Stimulated activated CD4-positive, alpha-beta T cell treated with anti-CD3 and anti-CD28 coated beads, Interleukin-12 subunit alpha, Interleukin-12 subunit beta, amount 100 ng/mL, for 4 hours (primary cell): ENCODE measurements around the gene LAMA5.

ENCODE experiments used
- DNase-seq: peaks from one replicate; pipeline ENCODE4 v3.0.0-alpha.2; 2020

The LAMA5 gene

GRCh38 chr20:62301111-62301668 lies 65.9 kb downstream of the LAMA5 start:
- no peak for DNase-seq

- no peak for DNase-seq
Observed at GRCh38 chr20:62300319-62300718, 66.8 kb downstream of the LAMA5 start.

GRCh38 chr20:62299666-62300236 lies 67.4 kb downstream of the LAMA5 start:
- DNase-seq: no peak

GRCh38 chr20:62298577-62299249 lies 68.4 kb downstream of the LAMA5 start:
- DNase-seq: no peak

- DNase-seq: no peak
Observed at GRCh38 chr20:62297449-62298227, 69.5 kb downstream of the LAMA5 start.

- no peak for DNase-seq
Observed at GRCh38 chr20:62296724-62297448, 70.2 kb downstream of the LAMA5 start.

- no peak for DNase-seq
Observed at GRCh38 chr20:62294516-62294915, 72.6 kb downstream of the LAMA5 start.

- DNase-seq: no peak
Observed at GRCh38 chr20:62293946-62294345, 73.2 kb downstream of the LAMA5 start.

GRCh38 chr20:62293111-62293784 lies 73.9 kb downstream of the LAMA5 start:
- DNase-seq: no peak

- no peak for DNase-seq
Observed at GRCh38 chr20:62292108-62292507, 75.0 kb downstream of the LAMA5 start.

- no peak for DNase-seq
Observed at GRCh38 chr20:62291251-62292066, 75.7 kb downstream of the LAMA5 start.

GRCh38 chr20:62289898-62290297 lies 77.2 kb downstream of the LAMA5 start:
- DNase-seq: no peak

- no peak for DNase-seq
Observed at GRCh38 chr20:62289131-62289530, 78.0 kb downstream of the LAMA5 start.

GRCh38 chr20:62288535-62289105 lies 78.5 kb downstream of the LAMA5 start:
- no peak for DNase-seq

- DNase-seq: no peak
Observed at GRCh38 chr20:62287759-62288534, 79.2 kb downstream of the LAMA5 start.

- no peak for DNase-seq
Observed at GRCh38 chr20:62287129-62287528, 80.0 kb downstream of the LAMA5 start.

- no peak for DNase-seq
Observed at GRCh38 chr20:62286493-62287064, 80.5 kb downstream of the LAMA5 start.

- no peak for DNase-seq
Observed at GRCh38 chr20:62285722-62286121, 81.4 kb downstream of the LAMA5 start.

- DNase-seq: no peak
Observed at GRCh38 chr20:62285151-62285550, 82.0 kb downstream of the LAMA5 start.

- no peak for DNase-seq
Observed at GRCh38 chr20:62284448-62284847, 82.7 kb downstream of the LAMA5 start.
